ENCODE data around the gene DHRS7B.
A peak's percentile ranks its signal among the peaks of the same experiment; 100 is the strongest.

The DHRS7B gene

GRCh38 chr17:21161498-21162393 lies 35.0 kb downstream of the DHRS7B start:
- H3K27me3 ChIP-seq (ENCODE audit: control insufficient read depth, insufficient read depth, low read length): no peaks in the 10 kb centered on the region
- H3K27ac ChIP-seq: peak overlapping the region; percentile 37
- H3K36me3 ChIP-seq (ENCODE audit: control insufficient read depth, insufficient read depth, low read length): no peaks in the 10 kb centered on the region
- no peak overlapping the region for H2AFZ ChIP-seq
- peaks cover 8% of the 10 kb centered on the region for H3K4me1 ChIP-seq
- peaks cover 23% of the 10 kb centered on the region for H3K79me2 ChIP-seq
- no peak overlapping the region for H3K4me3 ChIP-seq (ENCODE audit: low read depth, low read length)
- H3K4me2 ChIP-seq (ENCODE audit: low read length): no peak overlapping the region
- no peak overlapping the region for H3K9ac ChIP-seq
- H3K9me3 ChIP-seq (ENCODE audit: control insufficient read depth, low read length): no peaks in the 10 kb centered on the region
- TF ChIP-seq CTCF (IDR thresholded peaks at IDR 0.05): no peak

DNA sequence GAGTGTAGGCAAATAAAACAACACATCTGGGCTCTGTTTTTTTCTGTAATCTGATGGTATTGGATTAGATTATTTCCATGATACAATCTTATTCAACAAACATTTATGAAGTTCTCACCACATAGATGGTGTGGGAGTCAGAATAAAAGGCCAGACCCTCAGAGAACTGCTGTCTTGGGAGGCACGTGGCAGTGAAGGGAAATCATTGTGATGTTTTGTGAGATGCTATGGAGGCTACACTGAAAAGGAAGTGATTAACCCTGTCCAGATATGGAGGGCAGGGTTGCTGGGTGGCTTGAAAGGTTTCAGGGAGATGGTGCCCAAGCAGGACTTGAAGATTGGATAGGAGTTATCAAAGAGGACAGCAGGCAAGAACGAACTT lies 35.6 kb downstream of the DHRS7B start:
- no peak for TF ChIP-seq CTCF (IDR thresholded peaks at IDR 0.05)
- H3K9ac ChIP-seq: no peak overlapping the region
- H3K27ac ChIP-seq: peak overlapping the region; percentile 37
- no peak overlapping the region for H3K4me2 ChIP-seq (ENCODE audit: low read length)
- H3K9me3 ChIP-seq (ENCODE audit: control insufficient read depth, low read length): no peaks in the 10 kb centered on the region
- no peak overlapping the region for H3K4me3 ChIP-seq (ENCODE audit: low read depth, low read length)
- peaks cover 23% of the 10 kb centered on the region for H3K79me2 ChIP-seq
- H3K36me3 ChIP-seq (ENCODE audit: control insufficient read depth, insufficient read depth, low read length): no peaks in the 10 kb centered on the region
- no peaks in the 10 kb centered on the region for H3K27me3 ChIP-seq (ENCODE audit: control insufficient read depth, insufficient read depth, low read length)
- H2AFZ ChIP-seq: no peak overlapping the region
- peaks cover 8% of the 10 kb centered on the region for H3K4me1 ChIP-seq

DNA sequence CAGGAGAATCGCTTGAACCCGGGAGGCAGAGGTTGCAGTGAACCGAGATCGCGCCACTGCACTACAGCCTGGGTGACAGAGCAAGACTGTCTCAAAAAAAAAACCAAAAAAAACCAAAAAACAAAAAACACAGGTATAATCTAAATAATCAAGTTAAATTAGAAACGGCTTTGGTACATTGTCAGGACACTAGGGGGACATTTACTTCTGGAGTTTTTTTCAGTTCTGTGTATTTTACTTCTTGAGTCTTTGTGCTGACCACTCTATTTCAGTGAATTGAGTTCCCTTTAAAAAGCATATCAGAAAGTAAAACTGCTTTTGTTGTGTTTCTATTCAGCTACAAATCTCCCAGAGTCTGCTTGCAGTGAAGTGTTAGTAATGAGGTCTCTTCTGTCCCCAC lies 36.3 kb downstream of the DHRS7B start:
- Histone ChIP-seq H3K27ac (no peak overlapping the region), H3K36me3 (ENCODE audit: control insufficient read depth, insufficient read depth, low read length) (no peaks in the 10 kb centered on the region)

GRCh38 chr17:21164216-21164615 lies 37.5 kb downstream of the DHRS7B start:
- Histone ChIP-seq H3K9me3 (ENCODE audit: control insufficient read depth, low read length) (no peaks in the 10 kb centered on the region), H3K79me2 (peaks cover 23% of the 10 kb centered on the region), H3K9ac (no peak overlapping the region), H3K36me3 (ENCODE audit: control insufficient read depth, insufficient read depth, low read length) (no peaks in the 10 kb centered on the region), H3K4me1 (peaks cover 8% of the 10 kb centered on the region), H3K27ac (no peak overlapping the region), H2AFZ (no peak overlapping the region), H3K4me2 (ENCODE audit: low read length) (no peak overlapping the region), H3K27me3 (ENCODE audit: control insufficient read depth, insufficient read depth, low read length) (no peaks in the 10 kb centered on the region), H3K4me3 (ENCODE audit: low read depth, low read length) (no peak overlapping the region)
- TF ChIP-seq CTCF (IDR thresholded peaks at IDR 0.05): no peak

More for the DNA sequence above, 36.3 kb downstream of the DHRS7B start:
- Histone ChIP-seq H3K27me3 (ENCODE audit: control insufficient read depth, insufficient read depth, low read length) (no peaks in the 10 kb centered on the region), H2AFZ (no peak overlapping the region), H3K4me3 (ENCODE audit: low read depth, low read length) (no peak overlapping the region), H3K4me2 (ENCODE audit: low read length) (no peak overlapping the region), H3K9me3 (ENCODE audit: control insufficient read depth, low read length) (no peaks in the 10 kb centered on the region), H3K4me1 (peaks cover 8% of the 10 kb centered on the region), H3K9ac (no peak overlapping the region), H3K79me2 (peaks cover 23% of the 10 kb centered on the region)
- TF ChIP-seq CTCF (IDR thresholded peaks at IDR 0.05): no peak

DNA sequence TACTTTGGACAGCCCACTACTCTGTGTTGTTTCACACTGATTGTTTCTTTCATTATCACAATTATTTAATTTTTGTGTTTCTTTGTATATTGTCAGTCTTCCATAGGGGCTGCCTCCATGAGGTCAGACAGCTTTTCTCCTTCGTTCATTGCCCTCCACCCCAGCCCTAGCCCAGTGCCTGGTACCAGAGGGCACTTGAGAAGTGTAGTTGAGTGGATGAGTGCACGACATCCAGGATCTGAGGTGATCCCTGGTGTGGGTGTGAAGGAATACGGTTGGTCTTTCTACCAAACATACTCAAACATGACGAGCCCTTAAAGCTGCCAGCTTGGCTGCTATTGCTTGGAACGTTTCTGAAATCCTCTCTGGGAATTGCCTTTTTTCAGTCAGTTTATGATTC lies 37.9 kb downstream of the DHRS7B start:
- Histone ChIP-seq H3K9me3 (ENCODE audit: control insufficient read depth, low read length) (no peaks in the 10 kb centered on the region), H3K9ac (no peak overlapping the region), H2AFZ (no peak overlapping the region), H3K4me2 (ENCODE audit: low read length) (no peak overlapping the region), H3K27ac (no peak overlapping the region), H3K27me3 (ENCODE audit: control insufficient read depth, insufficient read depth, low read length) (no peaks in the 10 kb centered on the region), H3K4me1 (peaks cover 8% of the 10 kb centered on the region), H3K36me3 (ENCODE audit: control insufficient read depth, insufficient read depth, low read length) (no peaks in the 10 kb centered on the region), H3K79me2 (peaks cover 23% of the 10 kb centered on the region), H3K4me3 (ENCODE audit: low read depth, low read length) (no peak overlapping the region)
- TF ChIP-seq CTCF (IDR thresholded peaks at IDR 0.05): no peak

All from parathyroid adenoma (tissue), 2 donors.